Coronary artery (tissue), 2 donors: ENCODE measurements around the gene NEK8.

Source experiments
- DNase-seq: peaks from one replicate; pipeline ENCODE4 v3.0.0-alpha.2; 2017; ENCODE audit warnings: low spot score
- H3K27ac ChIP-seq, 2 donors: fragments of 200-600 bp; sonication (generic); one replicate each; pipeline ENCODE4 v1.5.1; 2016 to 2019
- H3K4me3 ChIP-seq: fragments of 200-600 bp; sonication (generic); 2 replicates; pipeline ENCODE4 v1.5.1; 2016; ENCODE audit warnings: mild to moderate bottlenecking, moderate library complexity
- CTCF ChIP-seq: fragments of 200-600 bp; sonication (generic); IDR thresholded peaks from one replicate; pipeline ENCODE4 v1.5.1; 2019; ENCODE audit warnings: antibody characterized with exemption

The NEK8 gene

GRCh38 chr17:28693869-28694268 is 34.7 kb upstream of the NEK8 start:
- Histone ChIP-seq H3K4me3 (no peak overlapping the region), H3K27ac (no peak overlapping the region)
- DNase-seq: no peak
- no peak for TF ChIP-seq CTCF

- Histone ChIP-seq H3K27ac (no peak overlapping the region), H3K4me3 (no peak overlapping the region)
- TF ChIP-seq CTCF: no peak
- no peak for DNase-seq
Measured at GRCh38 chr17:28698253-28698941, 30.2 kb upstream of the NEK8 start.

GRCh38 chr17:28700278-28700677 is 28.3 kb upstream of the NEK8 start:
- DNase-seq: no peak
- TF ChIP-seq CTCF: no peak
- no peak overlapping the region for H3K4me3 ChIP-seq
- no peak overlapping the region for H3K27ac ChIP-seq

- no peak for TF ChIP-seq CTCF
- H3K27ac ChIP-seq: no peak overlapping the region
- no peak overlapping the region for H3K4me3 ChIP-seq
- DNase-seq: no peak
Measured at GRCh38 chr17:28700830-28701492, 27.6 kb upstream of the NEK8 start.

GRCh38 chr17:28702026-28702751 is 26.4 kb upstream of the NEK8 start:
- no peak overlapping the region for H3K27ac ChIP-seq
- H3K4me3 ChIP-seq: no peak overlapping the region
- TF ChIP-seq CTCF: no peak
- DNase-seq: no peak

- no peak overlapping the region for H3K27ac ChIP-seq
- DNase-seq: no peak
- TF ChIP-seq CTCF: no peak
- H3K4me3 ChIP-seq: no peak overlapping the region
Measured at GRCh38 chr17:28702752-28703150, 25.8 kb upstream of the NEK8 start.
